HG03565 (cell line): ENCODE measurements around the gene S100A4.

Experiments
- ATAC-seq: cut with Tn5 transposase; IDR thresholded peaks from one replicate; pipeline ENCODE4 v1.9.1; 2021; ENCODE audit warnings: mild to moderate bottlenecking, moderate library complexity; ENCODE audit not compliant: unreplicated experiment

The S100A4 gene

GRCh38 chr1:153548722-153549688 lies 3.4 kb upstream of the S100A4 start, which contains the start of gene S100A3:
Gene S100A3, minus strand, starts transcription at chr1:153549258. Its CDS starts 773 bp downstream, at chr1:153548485.
- no peak for ATAC-seq

GRCh38 chr1:153547560-153548551 lies 2.2 kb upstream of the S100A4 start:
- no peak for ATAC-seq

- no peak for ATAC-seq
Measured at GRCh38 chr1:153546796-153547559, 1.4 kb upstream of the S100A4 start.

GRCh38 chr1:153546371-153546770 lies 765 bp upstream of the S100A4 start:
- no peak for ATAC-seq

GRCh38 chr1:153544453-153545066 lies 1.0 kb downstream of the S100A4 start:
- no peak for ATAC-seq

GRCh38 chr1:153543736-153544135 lies 1.9 kb downstream of the S100A4 start:
- no peak for ATAC-seq

- no peak for ATAC-seq
Measured at GRCh38 chr1:153542956-153543711, 2.5 kb downstream of the S100A4 start.

GRCh38 chr1:153541641-153542590 lies 3.7 kb downstream of the S100A4 start:
- no peak for ATAC-seq

- ATAC-seq, result no peak
Measured at GRCh38 chr1:153540394-153541361, 4.9 kb downstream of the S100A4 start, which contains the start of gene S100A5. Gene S100A5, minus strand, starts transcription at chr1:153540934. Its CDS starts 743 bp downstream, at chr1:153540191.

- no peak for ATAC-seq
Measured at GRCh38 chr1:153539395-153540093, 6.1 kb downstream of the S100A4 start.

GRCh38 chr1:153538315-153538821 lies 7.2 kb downstream of the S100A4 start:
- no peak for ATAC-seq

- ATAC-seq, result no peak
Measured at GRCh38 chr1:153537376-153537730, 8.3 kb downstream of the S100A4 start.

GRCh38 chr1:153536671-153537375 lies 8.8 kb downstream of the S100A4 start:
- ATAC-seq, result no peak

GRCh38 chr1:153536012-153536670 lies 9.5 kb downstream of the S100A4 start:
- no peak for ATAC-seq
